ENCODE measurements around the gene ABI3BP.

- TF ChIP-seq POLR2A (IDR thresholded peaks at IDR 0.05) (no peak), CTCF (IDR thresholded peaks at IDR 0.05) (no peak)
Measured at GRCh38 chr3:100882571-100882984, 110.6 kb downstream of the ABI3BP start.

Data from Peyer's patch (tissue), 4 donors.